GM12891 (cell line): ENCODE measurements around the gene CARF.

Source experiments
- POLR2A ChIP-seq: IDR thresholded peaks from 2 replicates; pipeline ENCODE4 v1.6.1; 2011; ENCODE audit warnings: low read depth, low read length, control low read depth
- SPI1 ChIP-seq: IDR thresholded peaks from 2 replicates; pipeline ENCODE4 v1.6.1; 2011; ENCODE audit warnings: low read depth, low read length, control low read depth
- TAF1 ChIP-seq: IDR thresholded peaks from 2 replicates; pipeline ENCODE4 v1.6.1; 2011; ENCODE audit warnings: low read depth, low read length, control low read depth

DNA sequence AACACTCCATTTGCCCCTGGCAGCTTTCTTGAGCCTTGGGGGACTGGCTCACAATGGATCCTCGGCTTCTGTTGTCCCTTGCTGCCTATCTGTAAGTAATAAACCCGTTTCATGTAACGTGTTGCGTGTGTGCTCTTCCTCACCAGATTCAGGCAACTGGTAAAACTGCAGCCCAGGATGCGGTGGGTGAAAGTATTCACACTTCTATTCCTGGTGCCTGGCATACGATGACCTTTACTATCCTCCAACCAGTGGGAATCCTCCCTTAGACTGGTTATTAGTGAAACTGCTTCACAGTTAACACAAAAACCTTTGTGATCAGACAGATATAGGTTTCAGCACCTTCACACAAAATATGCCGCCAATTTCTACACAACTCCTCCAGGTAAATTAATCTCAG, 26.9 kb upstream of the CARF start:
- TF ChIP-seq POLR2A: no peak
- TF ChIP-seq SPI1: no peak
- no peak for TF ChIP-seq TAF1
